ENCODE results near the gene CCL17. TPM values are rescaled to one million over a fixed set of nuclear protein-coding genes. Genes with fewer than 3 reads are reported as not detected.

CCL17 gene
- total RNA-seq, 1 experiment from 2014 or later = not detected

DNA sequence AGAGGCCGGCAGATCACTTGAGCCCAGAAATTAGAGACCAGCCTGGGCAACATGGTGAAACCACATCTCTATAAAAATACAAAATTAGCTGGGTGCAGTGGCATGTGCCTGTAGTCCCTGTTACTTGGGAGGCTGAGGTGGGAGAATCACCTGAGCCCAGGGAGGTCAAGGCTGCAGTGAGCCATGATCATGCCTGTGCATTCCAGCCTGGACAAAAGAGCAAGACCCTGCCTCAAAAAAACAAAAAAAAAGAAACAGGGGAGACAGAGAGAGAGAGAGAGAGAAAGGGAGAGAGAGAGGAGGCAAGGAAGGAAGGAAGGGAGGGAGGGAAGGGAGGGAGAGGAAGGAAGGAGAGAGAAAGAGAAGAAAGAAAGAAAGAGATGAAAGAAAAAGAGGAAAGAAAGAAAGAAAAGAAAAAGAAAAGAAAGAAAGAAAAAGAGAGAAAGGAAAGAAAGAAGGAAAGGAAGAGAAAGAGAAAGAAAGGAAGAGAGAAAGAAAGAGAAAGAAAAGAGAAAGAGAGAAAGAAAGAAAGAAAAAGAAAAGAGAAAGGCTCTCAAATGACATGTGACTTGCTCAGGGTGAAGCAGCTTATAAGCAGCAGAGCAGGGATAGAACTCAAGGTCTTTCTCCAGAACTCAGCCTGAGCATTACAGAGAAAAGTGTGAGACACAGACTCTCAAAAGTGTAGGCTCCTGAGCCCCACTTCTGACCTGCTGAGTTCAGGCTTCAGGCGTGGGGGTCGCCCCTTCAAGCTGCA is 16.8 kb upstream of the CCL17 start:
- no peak overlapping the region for H3K27ac ChIP-seq (ENCODE audit: low read length)

DNA sequence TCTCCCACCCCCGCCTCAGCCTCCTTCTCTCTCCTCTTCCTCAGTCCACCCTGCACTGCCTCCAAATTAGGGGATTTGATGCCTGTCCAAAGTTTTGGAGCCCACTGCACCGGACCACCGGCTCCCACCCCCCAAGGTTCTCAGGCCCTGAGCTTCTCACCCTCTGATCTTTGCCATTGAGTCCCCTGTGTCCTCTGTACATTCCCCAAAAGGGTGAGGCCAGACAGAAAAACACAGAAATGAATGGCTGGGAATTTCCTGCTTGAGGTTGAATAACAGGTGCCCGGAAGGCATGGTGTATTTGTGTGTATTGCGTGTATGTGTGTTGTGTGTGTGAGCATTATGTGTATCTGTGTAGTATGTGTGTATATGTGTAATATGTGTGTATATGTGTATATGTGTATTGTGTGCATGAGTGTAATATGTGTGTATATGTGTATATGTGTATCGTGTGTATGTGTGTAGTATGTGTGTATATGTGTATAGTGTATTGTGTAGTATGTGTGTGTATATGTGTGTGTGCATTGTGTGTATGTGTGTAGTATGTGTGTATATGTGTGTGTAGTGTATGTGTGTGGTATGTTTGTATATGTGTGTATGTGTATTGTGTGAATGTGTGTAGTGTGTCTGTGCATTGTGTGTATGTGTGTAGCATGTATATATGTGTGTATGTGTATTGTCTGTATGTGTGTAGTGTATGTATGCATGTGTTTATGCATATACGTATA is 16.0 kb upstream of the CCL17 start:
- no TSS peak for BruUV-seq (replicated peaks)
- CTCF ChIA-PET = interaction anchor here (0.7 kb wide), 1 partner anchor 22 kb away, joined by 13 read pairs; no protein-coding TSS in a partner anchor
- Histone ChIP-seq H3K4me3 (ENCODE audit: low read depth in 2 of 2, low read length in 2 of 2) (no peak overlapping the region), H3K27me3 (ENCODE audit: control insufficient read depth, insufficient read depth, low read length) (no peaks in the 10 kb centered on the region), H3K4me1 (ENCODE audit: control insufficient read depth, insufficient read depth, low read length) (no peaks in the 10 kb centered on the region), H3K36me3 (ENCODE audit: control insufficient read depth, insufficient read depth, low read length) (no peaks in the 10 kb centered on the region), H3K27ac (ENCODE audit: low read length) (no peak overlapping the region), H3K9me3 (ENCODE audit: control insufficient read depth, insufficient read depth, low read depth, low read length) (no peaks in the 10 kb centered on the region)
- ATAC-seq (no peak), DNase-seq (ENCODE audit: low read depth, low spot score) (no peak)
- no peak for TF ChIP-seq POLR2AphosphoS5 (IDR thresholded peaks at IDR 0.05; ENCODE audit: low read depth, low read length)
- TF ChIP-seq, protein P1, sequence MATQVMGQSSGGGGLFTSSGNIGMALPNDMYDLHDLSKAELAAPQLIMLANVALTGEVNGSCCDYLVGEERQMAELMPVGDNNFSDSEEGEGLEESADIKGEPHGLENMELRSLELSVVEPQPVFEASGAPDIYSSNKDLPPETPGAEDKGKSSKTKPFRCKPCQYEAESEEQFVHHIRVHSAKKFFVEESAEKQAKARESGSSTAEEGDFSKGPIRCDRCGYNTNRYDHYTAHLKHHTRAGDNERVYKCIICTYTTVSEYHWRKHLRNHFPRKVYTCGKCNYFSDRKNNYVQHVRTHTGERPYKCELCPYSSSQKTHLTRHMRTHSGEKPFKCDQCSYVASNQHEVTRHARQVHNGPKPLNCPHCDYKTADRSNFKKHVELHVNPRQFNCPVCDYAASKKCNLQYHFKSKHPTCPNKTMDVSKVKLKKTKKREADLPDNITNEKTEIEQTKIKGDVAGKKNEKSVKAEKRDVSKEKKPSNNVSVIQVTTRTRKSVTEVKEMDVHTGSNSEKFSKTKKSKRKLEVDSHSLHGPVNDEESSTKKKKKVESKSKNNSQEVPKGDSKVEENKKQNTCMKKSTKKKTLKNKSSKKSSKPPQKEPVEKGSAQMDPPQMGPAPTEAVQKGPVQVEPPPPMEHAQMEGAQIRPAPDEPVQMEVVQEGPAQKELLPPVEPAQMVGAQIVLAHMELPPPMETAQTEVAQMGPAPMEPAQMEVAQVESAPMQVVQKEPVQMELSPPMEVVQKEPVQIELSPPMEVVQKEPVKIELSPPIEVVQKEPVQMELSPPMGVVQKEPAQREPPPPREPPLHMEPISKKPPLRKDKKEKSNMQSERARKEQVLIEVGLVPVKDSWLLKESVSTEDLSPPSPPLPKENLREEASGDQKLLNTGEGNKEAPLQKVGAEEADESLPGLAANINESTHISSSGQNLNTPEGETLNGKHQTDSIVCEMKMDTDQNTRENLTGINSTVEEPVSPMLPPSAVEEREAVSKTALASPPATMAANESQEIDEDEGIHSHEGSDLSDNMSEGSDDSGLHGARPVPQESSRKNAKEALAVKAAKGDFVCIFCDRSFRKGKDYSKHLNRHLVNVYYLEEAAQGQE (IDR thresholded peaks at IDR 0.05; ENCODE audit: insufficient read depth in 1 of 2, low read depth in 2 of 2, low read length in 1 of 2) = no peak
- no peak for TF ChIP-seq TCF7L2 (IDR thresholded peaks at IDR 0.05; ENCODE audit: low read depth, low read length)
- TF ChIP-seq, protein P2, sequence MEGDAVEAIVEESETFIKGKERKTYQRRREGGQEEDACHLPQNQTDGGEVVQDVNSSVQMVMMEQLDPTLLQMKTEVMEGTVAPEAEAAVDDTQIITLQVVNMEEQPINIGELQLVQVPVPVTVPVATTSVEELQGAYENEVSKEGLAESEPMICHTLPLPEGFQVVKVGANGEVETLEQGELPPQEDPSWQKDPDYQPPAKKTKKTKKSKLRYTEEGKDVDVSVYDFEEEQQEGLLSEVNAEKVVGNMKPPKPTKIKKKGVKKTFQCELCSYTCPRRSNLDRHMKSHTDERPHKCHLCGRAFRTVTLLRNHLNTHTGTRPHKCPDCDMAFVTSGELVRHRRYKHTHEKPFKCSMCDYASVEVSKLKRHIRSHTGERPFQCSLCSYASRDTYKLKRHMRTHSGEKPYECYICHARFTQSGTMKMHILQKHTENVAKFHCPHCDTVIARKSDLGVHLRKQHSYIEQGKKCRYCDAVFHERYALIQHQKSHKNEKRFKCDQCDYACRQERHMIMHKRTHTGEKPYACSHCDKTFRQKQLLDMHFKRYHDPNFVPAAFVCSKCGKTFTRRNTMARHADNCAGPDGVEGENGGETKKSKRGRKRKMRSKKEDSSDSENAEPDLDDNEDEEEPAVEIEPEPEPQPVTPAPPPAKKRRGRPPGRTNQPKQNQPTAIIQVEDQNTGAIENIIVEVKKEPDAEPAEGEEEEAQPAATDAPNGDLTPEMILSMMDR (IDR thresholded peaks at IDR 0.05) = no peak
- no peak for TF ChIP-seq SIN3A (IDR thresholded peaks at IDR 0.05; ENCODE audit: borderline replicate concordance, insufficient read depth, low read depth, low read length)
- in situ Hi-C loops (cut with HindIII; ENCODE audit: low pct_unique_long_range_greater_than_20kb, low sequenced_read_pairs) = no loop called here
- intact Hi-C loops (cut with micrococcal nuclease; ENCODE audit: unreplicated experiment) = no loop called here
- POLR2A ChIA-PET = no interaction called here

More for the DNA sequence above, 16.8 kb upstream of the CCL17 start:
- TF ChIP-seq, protein P2 (IDR thresholded peaks at IDR 0.05) = no peak
- TF ChIP-seq TCF7L2 (IDR thresholded peaks at IDR 0.05; ENCODE audit: low read depth, low read length) (no peak), POLR2AphosphoS5 (IDR thresholded peaks at IDR 0.05; ENCODE audit: low read depth, low read length) (no peak), SIN3A (IDR thresholded peaks at IDR 0.05; ENCODE audit: borderline replicate concordance, insufficient read depth, low read depth, low read length) (no peak)
- TF ChIP-seq, protein P1 (IDR thresholded peaks at IDR 0.05; ENCODE audit: insufficient read depth in 1 of 2, low read depth in 2 of 2, low read length in 1 of 2) = no peak
- ChIA-PET POLR2A (no interaction called here), CTCF (interaction anchor here (0.7 kb wide), 1 partner anchor 22 kb away, joined by 13 read pairs; no protein-coding TSS in a partner anchor)
- Histone ChIP-seq H3K9me3 (ENCODE audit: control insufficient read depth, insufficient read depth, low read depth, low read length) (no peaks in the 10 kb centered on the region), H3K4me1 (ENCODE audit: control insufficient read depth, insufficient read depth, low read length) (no peaks in the 10 kb centered on the region), H3K27me3 (ENCODE audit: control insufficient read depth, insufficient read depth, low read length) (no peaks in the 10 kb centered on the region), H3K4me3 (ENCODE audit: low read depth in 2 of 2, low read length in 2 of 2) (no peak overlapping the region), H3K36me3 (ENCODE audit: control insufficient read depth, insufficient read depth, low read length) (no peaks in the 10 kb centered on the region)
- intact Hi-C loops (cut with micrococcal nuclease; ENCODE audit: unreplicated experiment) = no loop called here
- in situ Hi-C loops (cut with HindIII; ENCODE audit: low pct_unique_long_range_greater_than_20kb, low sequenced_read_pairs) = no loop called here
- ATAC-seq = no peak
- no peak for DNase-seq (ENCODE audit: low read depth, low spot score)
- no TSS peak for BruUV-seq (replicated peaks)

All from Panc1 (cell line).